PC-3 (cell line): ENCODE measurements around the gene IL1RN. TPM values are rescaled to one million over a fixed set of nuclear protein-coding genes. Genes with fewer than 3 reads are reported as not detected.
A peak's percentile ranks its signal among the peaks of the same experiment; 100 is the strongest.

Experiments used
- ATAC-seq: fragments of 200-7000 bp; cut with Tn5 transposase; 2 replicates; pipeline ENCODE4 v1.9.1; 2020; ENCODE audit warnings: mild to moderate bottlenecking, moderate library complexity
- BruUV-seq: library from RNA; stranded (reverse); fragments of 400-500 nt; replicated peaks from 2 replicates; lab custom pipeline; 2021; lab: Mats Ljungman, UMichigan
- CTCF ChIA-PET: fragments of 300-600 bp; sonication (Branson Sonifier 250); formaldehyde crosslinking; loops from one replicate; lab custom pipeline; 2022; ENCODE audit warnings: antibody characterized with exemption; lab: Charles Lee
- POLR2A ChIA-PET: fragments of 300-600 bp; sonication (Branson Sonifier 250); formaldehyde crosslinking; loops from one replicate; lab custom pipeline; 2022; ENCODE audit warnings: antibody characterized with exemption; ENCODE audit not compliant: unreplicated experiment; lab: Charles Lee
- DNase-seq: peaks from one replicate; pipeline ENCODE4 v3.0.0-alpha.2; 2015
- H2AFZ ChIP-seq: fragments of 300-600 bp; sonication (generic); 2 replicates; pipeline ENCODE4 v1.6.0; 2016; ENCODE audit warnings: antibody characterized with exemption, low read length
- H3F3A ChIP-seq: fragments of 300-600 bp; sonication (generic); one replicate; pipeline ENCODE4 v1.6.0; 2017; ENCODE audit warnings: antibody characterized with exemption, low read length, control low read depth, mild to moderate bottlenecking; ENCODE audit not compliant: unreplicated experiment
- H3K27ac ChIP-seq: fragments of 300-600 bp; sonication (generic); 2 replicates; pipeline ENCODE4 v1.5.1; 2016; ENCODE audit warnings: mild to moderate bottlenecking, low read length
- H3K27me3 ChIP-seq: fragments of 300-600 bp; sonication (generic); 2 replicates; pipeline ENCODE4 v1.6.1; 2016; ENCODE audit warnings: low read length, mixed read lengths
- H3K36me3 ChIP-seq: fragments of 300-600 bp; sonication (generic); 2 replicates; pipeline ENCODE4 v1.6.1; 2016; ENCODE audit warnings: low read depth, mixed run types, low read length, mixed read lengths
- H3K4me1 ChIP-seq: fragments of 300-600 bp; sonication (generic); 2 replicates; pipeline ENCODE4 v1.5.1; 2016; ENCODE audit warnings: low read length; ENCODE audit not compliant: insufficient read depth
- H3K4me2 ChIP-seq: fragments of 300-600 bp; sonication (generic); 2 replicates; pipeline ENCODE4 v1.6.0; 2016; ENCODE audit warnings: low read length
- H3K4me3 ChIP-seq: fragments of 300-600 bp; sonication (generic); 2 replicates; pipeline ENCODE4 v1.5.1; 2016; ENCODE audit warnings: mild to moderate bottlenecking, low read length, mixed read lengths
- H3K79me2 ChIP-seq: fragments of 300-600 bp; sonication (generic); 2 replicates; pipeline ENCODE4 v1.6.1; 2017; ENCODE audit warnings: low read length, mixed read lengths
- H3K9ac ChIP-seq: fragments of 300-600 bp; sonication (generic); 2 replicates; pipeline ENCODE4 v1.6.0; 2016; ENCODE audit warnings: mild to moderate bottlenecking, low read length
- H3K9me2 ChIP-seq: fragments of 300-600 bp; sonication (generic); replicated peaks from 2 replicates; pipeline ENCODE4 v1.6.1; 2016; ENCODE audit warnings: mixed run types, low read length, mixed read lengths
- H3K9me3 ChIP-seq: fragments of 300-600 bp; sonication (generic); 2 replicates; pipeline ENCODE4 v1.6.1; 2016; ENCODE audit warnings: low read length, mixed read lengths
- H4K20me1 ChIP-seq: fragments of 300-600 bp; sonication (generic); 2 replicates; pipeline ENCODE4 v1.6.1; 2016; ENCODE audit warnings: low read length, mixed read lengths
- EZH2 ChIP-seq: fragments of 300-600 bp; sonication (generic); IDR thresholded peaks from one replicate; pipeline ENCODE4 v1.6.1; 2017; ENCODE audit warnings: antibody characterized with exemption, mild to moderate bottlenecking, low read length; ENCODE audit not compliant: unreplicated experiment
- EZH2phosphoT487 ChIP-seq: fragments of 300-600 bp; sonication (generic); IDR thresholded peaks from 2 replicates; pipeline ENCODE4 v1.6.1; 2018; ENCODE audit warnings: mild to moderate bottlenecking, antibody characterized with exemption, low read length, borderline replicate concordance
- intact Hi-C: fragments of 100-400 bp; cut with micrococcal nuclease; formaldehyde crosslinking; loops from 2 replicates; pipeline ENCODE4 v1.9.0; 2023
- total RNA-seq: library from RNA; depleted of rRNA; stranded (reverse); fragments of >200 nt; gene quantifications from 2 replicates; pipeline ENCODE4 v1.2.3, GENCODE V29; 2014
- TF ChIP-seq, protein P1 (sequence below): fragments of 300-600 bp; sonication (generic); conservative IDR thresholded peaks from 2 replicates; pipeline ENCODE4 v1.5.1; 2017; ENCODE audit warnings: antibody characterized with exemption, low read depth, mild to moderate bottlenecking, low read length

Gene IL1RN
- total RNA-seq, 1 experiment from 2014 or later, result 1.3 TPM

DNA sequence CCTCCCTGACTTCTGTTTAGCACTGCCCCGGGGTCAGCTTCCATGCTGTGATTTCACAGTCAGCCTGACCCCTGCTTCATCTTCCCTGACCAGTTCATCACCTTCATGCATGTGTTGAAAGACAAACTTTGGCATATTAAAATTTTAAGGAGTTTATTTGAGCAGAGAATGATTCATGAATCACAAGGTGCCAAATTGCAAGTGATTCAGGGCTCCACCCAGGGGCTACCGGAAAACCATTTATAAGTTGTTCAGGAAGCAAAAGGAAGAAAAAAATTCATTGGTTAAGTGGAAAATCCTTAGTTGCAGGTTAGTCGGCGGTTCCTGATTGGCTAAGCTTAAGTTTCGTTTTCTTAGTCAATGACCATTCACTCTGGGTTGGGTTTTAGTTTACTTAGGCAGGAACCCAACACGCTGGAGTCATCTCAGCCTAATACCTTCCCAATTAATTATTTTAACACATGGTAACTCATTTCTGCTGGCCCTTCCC, 49.0 kb upstream of the IL1RN start:
- no TSS peak for BruUV-seq
- Histone ChIP-seq H3K4me2 (peak overlapping the region; percentile 84), H3K27me3 (no peaks in the 10 kb centered on the region), H3K79me2 (no peaks in the 10 kb centered on the region), H4K20me1 (no peaks in the 10 kb centered on the region), H3K27ac (peak overlapping the region; percentile 99), H3K9me2 (no peaks in the 10 kb centered on the region), H3F3A (no peaks in the 10 kb centered on the region), H3K36me3 (no peaks in the 10 kb centered on the region), H3K4me3 (peak overlapping the region; percentile 40; the same call in 1 of the 2 replicates), H2AFZ (no peak overlapping the region; the same call in 1 of the 2 replicates), H3K4me1 (peaks cover 32% of the 10 kb centered on the region), H3K9ac (peak overlapping the region; percentile 88), H3K9me3 (no peaks in the 10 kb centered on the region)
- DNase-seq, result peak; percentile 97
- intact Hi-C loops, result loop anchor here (1.0 to 5.0 kb wide), 5 partner anchors 10 to 331 kb away; no protein-coding TSS in a partner anchor
- peak; percentile 77 for ATAC-seq
- TF ChIP-seq EZH2phosphoT487, result no peak
- ChIA-PET POLR2A (interaction anchor here (0.5 to 1.2 kb wide), 5 partner anchors 8 to 163 kb away, joined by 4 to 11 read pairs (median 6); no protein-coding TSS in a partner anchor), CTCF (interaction anchor here (0.5 to 3.0 kb wide), 4 partner anchors 10 to 645 kb away, joined by 3 to 29 read pairs (median 4); partner anchors contain the start of genes IL36RN and RGPD8)

DNA sequence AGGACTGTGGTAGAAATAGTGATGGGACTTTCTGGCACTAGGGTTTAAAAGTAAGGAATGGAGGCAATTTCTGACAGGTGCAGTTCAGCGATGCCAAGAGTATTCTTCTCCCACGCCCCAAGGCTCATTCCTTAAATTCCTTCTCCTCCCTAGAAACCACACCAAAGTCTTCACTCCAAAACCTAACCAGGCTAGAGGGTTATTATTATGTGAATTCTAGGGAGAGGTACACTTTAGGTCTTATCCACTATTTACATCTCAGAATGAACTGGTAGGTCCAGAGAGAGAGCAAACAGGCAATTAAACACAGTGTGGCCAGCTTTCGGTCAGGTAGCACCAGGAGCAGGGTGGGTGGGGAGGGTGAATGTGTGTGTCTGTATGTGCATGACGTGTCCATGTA, 48.3 kb upstream of the IL1RN start:
- peak; percentile 34 for ATAC-seq
- Histone ChIP-seq H3K9ac (peak overlapping the region; percentile 88), H3K36me3 (no peaks in the 10 kb centered on the region), H3K79me2 (no peaks in the 10 kb centered on the region), H3K4me1 (peaks cover 32% of the 10 kb centered on the region), H3K4me3 (peak overlapping the region; percentile 40; the same call in 1 of the 2 replicates), H4K20me1 (no peaks in the 10 kb centered on the region), H3F3A (no peaks in the 10 kb centered on the region), H3K27ac (peak overlapping the region; percentile 99), H3K9me3 (no peaks in the 10 kb centered on the region), H3K9me2 (no peaks in the 10 kb centered on the region), H2AFZ (no peak overlapping the region), H3K27me3 (no peaks in the 10 kb centered on the region), H3K4me2 (peak overlapping the region; percentile 84)
- TF ChIP-seq, protein P1, sequence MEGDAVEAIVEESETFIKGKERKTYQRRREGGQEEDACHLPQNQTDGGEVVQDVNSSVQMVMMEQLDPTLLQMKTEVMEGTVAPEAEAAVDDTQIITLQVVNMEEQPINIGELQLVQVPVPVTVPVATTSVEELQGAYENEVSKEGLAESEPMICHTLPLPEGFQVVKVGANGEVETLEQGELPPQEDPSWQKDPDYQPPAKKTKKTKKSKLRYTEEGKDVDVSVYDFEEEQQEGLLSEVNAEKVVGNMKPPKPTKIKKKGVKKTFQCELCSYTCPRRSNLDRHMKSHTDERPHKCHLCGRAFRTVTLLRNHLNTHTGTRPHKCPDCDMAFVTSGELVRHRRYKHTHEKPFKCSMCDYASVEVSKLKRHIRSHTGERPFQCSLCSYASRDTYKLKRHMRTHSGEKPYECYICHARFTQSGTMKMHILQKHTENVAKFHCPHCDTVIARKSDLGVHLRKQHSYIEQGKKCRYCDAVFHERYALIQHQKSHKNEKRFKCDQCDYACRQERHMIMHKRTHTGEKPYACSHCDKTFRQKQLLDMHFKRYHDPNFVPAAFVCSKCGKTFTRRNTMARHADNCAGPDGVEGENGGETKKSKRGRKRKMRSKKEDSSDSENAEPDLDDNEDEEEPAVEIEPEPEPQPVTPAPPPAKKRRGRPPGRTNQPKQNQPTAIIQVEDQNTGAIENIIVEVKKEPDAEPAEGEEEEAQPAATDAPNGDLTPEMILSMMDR, result no peak
- no peak for TF ChIP-seq EZH2phosphoT487
- TF ChIP-seq EZH2, result no peak
- intact Hi-C loops, result loop anchor here (1.0 to 5.0 kb wide), 5 partner anchors 80 to 332 kb away; no protein-coding TSS in a partner anchor
- DNase-seq, result peak; percentile 86
- no TSS peak for BruUV-seq
- ChIA-PET CTCF (interaction anchor here (0.6 to 3.0 kb wide), 5 partner anchors 58 to 205 kb away, joined by 3 to 29 read pairs (median 5); no protein-coding TSS in a partner anchor), POLR2A (no interaction called here)

DNA sequence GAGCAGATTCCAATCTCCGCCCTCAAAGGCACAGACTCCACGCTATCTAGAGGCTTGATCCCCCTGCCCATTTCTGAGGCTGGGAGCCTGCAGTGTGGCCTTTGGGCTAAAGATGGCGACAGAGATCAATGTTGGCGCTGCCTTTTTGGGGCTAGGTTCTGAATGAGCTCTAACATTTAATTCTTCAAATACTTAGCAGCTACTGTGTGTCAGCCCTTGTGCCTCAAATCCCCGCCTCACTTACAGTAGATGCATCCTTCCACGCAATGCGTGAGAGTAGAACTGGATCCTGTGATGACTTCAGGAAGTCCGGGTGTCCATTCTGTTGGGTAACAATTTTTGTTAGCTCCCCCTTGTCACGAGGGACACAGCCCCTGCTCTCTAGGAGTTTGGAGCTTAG, 47.3 kb upstream of the IL1RN start:
- ChIA-PET CTCF (interaction anchor here (0.6 to 3.0 kb wide), 11 partner anchors 12 to 244 kb away, joined by 3 to 29 read pairs (median 4); partner anchors contain the start of gene IL1B), POLR2A (interaction anchor here (0.6 kb wide), 1 partner anchor 119 kb away, joined by 3 read pairs; no protein-coding TSS in a partner anchor)
- Histone ChIP-seq H2AFZ (peak overlapping the region; percentile 10; the same call in 1 of the 2 replicates), H3K9ac (peak overlapping the region; percentile 88), H3K4me2 (peak overlapping the region; percentile 48), H3K27ac (peak overlapping the region; percentile 99), H3K9me2 (no peaks in the 10 kb centered on the region), H3F3A (no peaks in the 10 kb centered on the region), H3K4me3 (no peak overlapping the region), H3K4me1 (peaks cover 32% of the 10 kb centered on the region), H3K27me3 (no peaks in the 10 kb centered on the region), H3K36me3 (no peaks in the 10 kb centered on the region), H3K9me3 (no peaks in the 10 kb centered on the region), H3K79me2 (no peaks in the 10 kb centered on the region), H4K20me1 (no peaks in the 10 kb centered on the region)
- ATAC-seq, result peak; percentile 5; the same call in 1 of the 2 replicates
- intact Hi-C loops, result loop anchor here (1.0 to 5.0 kb wide), 2 partner anchors 58 to 292 kb away; no protein-coding TSS in a partner anchor
- BruUV-seq, result no TSS peak
- TF ChIP-seq, protein P1, result peak; percentile 86
- no peak for TF ChIP-seq EZH2phosphoT487
- DNase-seq, result peak; percentile 73
